Neural cell (in vitro differentiated cells): ENCODE data around the gene SUFU. TPM values are rescaled to one million over a fixed set of nuclear protein-coding genes. Genes with fewer than 3 reads are reported as not detected.

Source experiments
- H2AFZ ChIP-seq: fragments of 200-600, 300-800 bp; sonication (generic), shearing (Covaris generic); 2 replicates; pipeline ENCODE4 v1.6.0; 2014; ENCODE audit warnings: low read depth, mild to moderate bottlenecking, antibody characterized with exemption, low read length, moderate library complexity
- H3F3A ChIP-seq: fragments of 200-600 bp; shearing (Covaris generic); 2 replicates; pipeline ENCODE4 v1.6.1; 2016; ENCODE audit warnings: mild to moderate bottlenecking, moderate library complexity, mixed read lengths, antibody characterized with exemption, low read length; ENCODE audit not compliant: insufficient read depth, poor library complexity, severe bottlenecking
- H3K27ac ChIP-seq: fragments of 200-600, 300-800 bp; sonication (generic), shearing (Covaris generic); 2 replicates; pipeline ENCODE4 v1.5.1; 2014; ENCODE audit warnings: mild to moderate bottlenecking, low read length, moderate library complexity
- H3K27me3 ChIP-seq: fragments of 300-800, 200-600 bp; sonication (generic), shearing (Covaris generic); 2 replicates; pipeline ENCODE4 v1.6.0; 2014; ENCODE audit warnings: mild to moderate bottlenecking, low read depth, low read length, moderate library complexity; ENCODE audit not compliant: insufficient read depth
- H3K36me3 ChIP-seq: fragments of 300-800, 200-600 bp; sonication (generic), shearing (Covaris generic); 2 replicates; pipeline ENCODE4 v1.5.1; 2014; ENCODE audit warnings: mild to moderate bottlenecking, antibody characterized with exemption, low read length, moderate library complexity; ENCODE audit not compliant: insufficient read depth
- H3K4me2 ChIP-seq: fragments of 300-800, 200-600 bp; sonication (generic), shearing (Covaris generic); 2 replicates; pipeline ENCODE4 v1.6.0; 2014; ENCODE audit warnings: mild to moderate bottlenecking, low read length
- H3K4me3 ChIP-seq: fragments of 300-800, 200-600 bp; sonication (generic), shearing (Covaris generic); 2 replicates; pipeline ENCODE4 v1.5.1; 2014; ENCODE audit warnings: mild to moderate bottlenecking, low read length, moderate library complexity
- H3K79me2 ChIP-seq: fragments of 200-600 bp; shearing (Covaris generic); replicated peaks from 2 replicates; pipeline ENCODE4 v1.6.0; 2014; ENCODE audit warnings: mild to moderate bottlenecking, low read length, moderate library complexity; ENCODE audit not compliant: insufficient read depth
- H3K9ac ChIP-seq: fragments of 300-800, 200-600 bp; sonication (generic), shearing (Covaris generic); 2 replicates; pipeline ENCODE4 v1.6.1; 2016; ENCODE audit warnings: mild to moderate bottlenecking, low read length, mixed read lengths
- H3K9me2 ChIP-seq: fragments of 200-600 bp; shearing (Covaris generic); 2 replicates; pipeline ENCODE4 v1.6.1; 2016; ENCODE audit warnings: mild to moderate bottlenecking, low read length, mixed read lengths; ENCODE audit not compliant: insufficient read depth
- H3K9me3 ChIP-seq: fragments of 200-600, 300-800 bp; sonication (generic), shearing (Covaris generic); 2 replicates; pipeline ENCODE4 v1.6.1; 2016; ENCODE audit warnings: mild to moderate bottlenecking, mixed run types, low read length, moderate library complexity, mixed read lengths
- H4K20me1 ChIP-seq: fragments of 200-600 bp; shearing (Covaris generic); 2 replicates; pipeline ENCODE4 v1.6.1; 2016; ENCODE audit warnings: mild to moderate bottlenecking, mixed run types; ENCODE audit not compliant: insufficient read depth
- CTCF ChIP-seq: fragments of 450-650 bp; IDR thresholded peaks from 2 replicates; pipeline ENCODE4 v1.5.1; 2014; ENCODE audit warnings: antibody characterized with exemption, mild to moderate bottlenecking, moderate library complexity; ENCODE audit not compliant: poor library complexity, severe bottlenecking
- EP300 ChIP-seq: fragments of 450-650 bp; conservative IDR thresholded peaks from 2 replicates; pipeline ENCODE4 v1.6.1; 2014; ENCODE audit warnings: antibody characterized with exemption, mild to moderate bottlenecking, moderate library complexity; ENCODE audit not compliant: poor library complexity, severe bottlenecking
- EZH2 ChIP-seq: fragments of 200-600, 300-800 bp; shearing (Covaris generic), sonication (generic); IDR thresholded peaks from 2 replicates; pipeline ENCODE4 v1.6.1; 2014; ENCODE audit warnings: antibody characterized with exemption, low read length, borderline replicate concordance, mild to moderate bottlenecking; ENCODE audit not compliant: insufficient read depth, poor library complexity, severe bottlenecking
- MXI1 ChIP-seq: fragments of 450-650 bp; conservative IDR thresholded peaks from 2 replicates; pipeline ENCODE4 v1.6.1; 2014; ENCODE audit warnings: antibody characterized with exemption, mild to moderate bottlenecking; ENCODE audit not compliant: poor library complexity, severe bottlenecking
- POLR2AphosphoS5 ChIP-seq: IDR thresholded peaks from 2 replicates; pipeline ENCODE4 v1.6.1; 2012
- RAD21 ChIP-seq: fragments of 450-650 bp; conservative IDR thresholded peaks from 2 replicates; pipeline ENCODE4 v1.6.1; 2014; ENCODE audit warnings: antibody characterized with exemption, mild to moderate bottlenecking, moderate library complexity
- REST ChIP-seq: IDR thresholded peaks from 2 replicates; pipeline ENCODE4 v1.6.1; 2012; ENCODE audit warnings: borderline replicate concordance
- SMC3 ChIP-seq: fragments of 450-650 bp; conservative IDR thresholded peaks from 2 replicates; pipeline ENCODE4 v1.6.1; 2014; ENCODE audit warnings: antibody characterized with exemption, mild to moderate bottlenecking, moderate library complexity; ENCODE audit not compliant: poor library complexity
- TAF1 ChIP-seq: IDR thresholded peaks from 2 replicates; pipeline ENCODE4 v1.6.1; 2012; ENCODE audit warnings: low read depth
- polyA plus RNA-seq: library from polyadenylated mRNA; depleted of rRNA; stranded (reverse); fragments of >200 nt; gene quantifications from 2 replicates; pipeline ENCODE4 v1.2.3, GENCODE V29; 2014

Gene SUFU
- polyA plus RNA-seq, 1 donor from 2014 or later = 4.8 TPM

GRCh38 chr10:102476466-102477141 lies 27.2 kb upstream of the SUFU start:
- H3K36me3 ChIP-seq = no peaks in the 10 kb centered on the region
- no peaks in the 10 kb centered on the region for H3F3A ChIP-seq
- no peaks in the 10 kb centered on the region for H3K27me3 ChIP-seq
- no peak overlapping the region for H3K4me3 ChIP-seq
- no peak overlapping the region for H3K4me2 ChIP-seq
- H3K9me3 ChIP-seq = no peaks in the 10 kb centered on the region
- TF ChIP-seq REST (no peak), CTCF (no peak), TAF1 (no peak), EP300 (no peak), EZH2 (no peak), RAD21 (no peak), POLR2AphosphoS5 (no peak), SMC3 (no peak), MXI1 (no peak)
- H2AFZ ChIP-seq = no peak overlapping the region
- no peaks in the 10 kb centered on the region for H4K20me1 ChIP-seq
- no peak overlapping the region for H3K27ac ChIP-seq
- no peak overlapping the region for H3K9ac ChIP-seq
- no peaks in the 10 kb centered on the region for H3K9me2 ChIP-seq
- no peaks in the 10 kb centered on the region for H3K79me2 ChIP-seq

- Histone ChIP-seq H3F3A (no peaks in the 10 kb centered on the region), H3K9me3 (no peaks in the 10 kb centered on the region), H3K4me3 (no peak overlapping the region), H3K9me2 (no peaks in the 10 kb centered on the region), H3K79me2 (no peaks in the 10 kb centered on the region), H3K4me2 (no peak overlapping the region), H4K20me1 (no peaks in the 10 kb centered on the region), H3K9ac (no peak overlapping the region), H2AFZ (no peak overlapping the region), H3K36me3 (no peaks in the 10 kb centered on the region), H3K27me3 (no peaks in the 10 kb centered on the region), H3K27ac (no peak overlapping the region)
- TF ChIP-seq EZH2 (no peak), REST (no peak), SMC3 (no peak), RAD21 (no peak), EP300 (no peak), CTCF (no peak), POLR2AphosphoS5 (no peak), TAF1 (no peak), MXI1 (no peak)
Observed at GRCh38 chr10:102479651-102480050, 24.1 kb upstream of the SUFU start.
